Measurements from ENCODE around the gene PGF.

Gene PGF

GRCh38 chr14:74954947-74955228 lies 509 bp downstream of the PGF start:
- no peak for DNase-seq

GRCh38 chr14:74954232-74954946 lies 1.0 kb downstream of the PGF start:
- DNase-seq: no peak

GRCh38 chr14:74953686-74954085 lies 1.7 kb downstream of the PGF start:
- DNase-seq: no peak

- no peak for DNase-seq
Measured at GRCh38 chr14:74952697-74953484, 2.5 kb downstream of the PGF start.

GRCh38 chr14:74952180-74952665 lies 3.2 kb downstream of the PGF start:
- DNase-seq: no peak

GRCh38 chr14:74951443-74952179 lies 3.8 kb downstream of the PGF start:
- no peak for DNase-seq

- no peak for DNase-seq
Measured at GRCh38 chr14:74950795-74951442, 4.5 kb downstream of the PGF start.

- no peak for DNase-seq
Measured at GRCh38 chr14:74949859-74950573, 5.4 kb downstream of the PGF start.

- DNase-seq: no peak
Measured at GRCh38 chr14:74949191-74949601, 6.2 kb downstream of the PGF start.

- DNase-seq: no peak
Measured at GRCh38 chr14:74948228-74949175, 6.9 kb downstream of the PGF start.

- no peak for DNase-seq
Measured at GRCh38 chr14:74947353-74948227, 7.8 kb downstream of the PGF start.

- DNase-seq: no peak
Measured at GRCh38 chr14:74946659-74947281, 8.6 kb downstream of the PGF start.

GRCh38 chr14:74945852-74946658 lies 9.3 kb downstream of the PGF start:
- DNase-seq: peak; percentile 89

- DNase-seq: peak; percentile 66
Measured at GRCh38 chr14:74945261-74945851, 10.0 kb downstream of the PGF start.

- DNase-seq: peak; percentile 44
Measured at GRCh38 chr14:74942608-74943007, 12.8 kb downstream of the PGF start.

GRCh38 chr14:74942181-74942580 lies 13.2 kb downstream of the PGF start:
- no peak for DNase-seq

GRCh38 chr14:74941676-74942097 lies 13.7 kb downstream of the PGF start:
- DNase-seq: peak; percentile 83

GRCh38 chr14:74940956-74941565 lies 14.3 kb downstream of the PGF start:
- DNase-seq: no peak
